IMR-90 (cell line): ENCODE data around the gene ENTREP3. TPM values are rescaled to one million over a fixed set of nuclear protein-coding genes. Genes with fewer than 3 reads are reported as not detected.

Experiments used
- ATAC-seq: fragments of 200-7000 bp; cut with Tn5 transposase; 2 replicates; pipeline ENCODE4 v1.9.1; 2020; ENCODE audit warnings: low read depth, mild to moderate bottlenecking, moderate library complexity
- BruUV-seq: library from RNA; stranded (reverse); fragments of 400-500 nt; replicated peaks from 2 replicates; lab custom pipeline; 2021; lab: Mats Ljungman, UMichigan
- CTCF ChIA-PET: fragments of 300-600 bp; formaldehyde crosslinking; extraction: SDS; loops from one replicate; lab custom pipeline; 2021; ENCODE audit warnings: antibody characterized with exemption; lab: Yijun Ruan, JAX
- POLR2A ChIA-PET: fragments of 300-600 bp; sonication (Branson Sonifier 250); formaldehyde crosslinking; loops from one replicate; lab custom pipeline; 2022; ENCODE audit warnings: antibody characterized with exemption; ENCODE audit not compliant: unreplicated experiment; lab: Charles Lee
- DNase-seq: peaks from one replicate; pipeline ENCODE4 v3.0.0; 2013
- H2AFZ ChIP-seq: replicated peaks from 2 replicates; pipeline ENCODE3; 2013; ENCODE audit warnings: low read length, mild to moderate bottlenecking; ENCODE audit not compliant: poor library complexity
- H2AK5ac ChIP-seq: 2 replicates; pipeline ENCODE4 v1.6.1; 2013; ENCODE audit warnings: low read depth, low read length, inconsistent platforms
- H2AK9ac ChIP-seq: replicated peaks from 2 replicates; pipeline ENCODE3; 2013; ENCODE audit warnings: mild to moderate bottlenecking, low read depth, low read length, moderate library complexity; ENCODE audit not compliant: poor library complexity
- H2BK120ac ChIP-seq: 2 replicates; pipeline ENCODE4 v1.6.1; 2013; ENCODE audit warnings: low read depth, low read length, inconsistent platforms
- H2BK15ac ChIP-seq: 3 replicates; pipeline ENCODE4 v1.6.1; 2013; ENCODE audit warnings: low read depth, low read length, inconsistent platforms
- H2BK20ac ChIP-seq: 2 replicates; pipeline ENCODE4 v1.6.1; 2013; ENCODE audit warnings: low read depth, mild to moderate bottlenecking, inconsistent platforms, low read length, moderate library complexity
- H2BK5ac ChIP-seq: 2 replicates; pipeline ENCODE4 v1.6.1; 2013; ENCODE audit warnings: mild to moderate bottlenecking, low read depth, low read length, inconsistent platforms; ENCODE audit not compliant: poor library complexity, severe bottlenecking
- H3K14ac ChIP-seq: replicated peaks from 2 replicates; pipeline ENCODE4 v1.6.1; 2013; ENCODE audit warnings: low read depth, low read length, inconsistent platforms
- H3K18ac ChIP-seq: 2 replicates; pipeline ENCODE4 v1.6.1; 2013; ENCODE audit warnings: low read depth, low read length, control low read depth
- H3K23ac ChIP-seq: 2 replicates; pipeline ENCODE4 v1.6.1; 2013; ENCODE audit warnings: low read depth, low read length, inconsistent platforms
- H3K27ac ChIP-seq: 2 replicates; pipeline ENCODE4 v1.5.1; 2013; ENCODE audit warnings: mild to moderate bottlenecking, control low read depth, low read length; ENCODE audit not compliant: insufficient read depth
- H3K27me3 ChIP-seq: 2 replicates; pipeline ENCODE4 v1.6.1; 2013; ENCODE audit warnings: low read length; ENCODE audit not compliant: control insufficient read depth, insufficient read depth
- H3K36me3 ChIP-seq: 2 replicates; pipeline ENCODE4 v1.6.1; 2013; ENCODE audit warnings: low read length, mixed read lengths; ENCODE audit not compliant: control insufficient read depth, insufficient read depth
- H3K4ac ChIP-seq: 2 replicates; pipeline ENCODE4 v1.6.1; 2013; ENCODE audit warnings: low read depth, low read length, inconsistent platforms
- H3K4me1 ChIP-seq: 2 replicates; pipeline ENCODE4 v1.6.1; 2013; ENCODE audit warnings: low read length, mixed read lengths; ENCODE audit not compliant: control insufficient read depth, insufficient read depth
- H3K4me2 ChIP-seq: 2 replicates; pipeline ENCODE4 v1.6.1; 2013; ENCODE audit warnings: low read depth, mild to moderate bottlenecking, control low read depth, low read length, moderate library complexity
- H3K4me3 ChIP-seq: 2 replicates; pipeline ENCODE4 v1.5.1; 2013; ENCODE audit warnings: low read depth, mild to moderate bottlenecking, control low read depth, low read length, moderate library complexity; ENCODE audit not compliant: insufficient read depth
- H3K56ac ChIP-seq: 2 replicates; pipeline ENCODE4 v1.6.1; 2013; ENCODE audit warnings: low read length, inconsistent platforms; ENCODE audit not compliant: insufficient read depth; ENCODE audit errors: extremely low read depth
- H3K79me1 ChIP-seq, 2 experiments: 2 replicates each; pipeline ENCODE4 v1.6.1; 2013; ENCODE audit warnings: low read length in 2 of 2, inconsistent platforms in 1 of 2, low read depth in 1 of 2
- H3K9ac ChIP-seq: 2 replicates; pipeline ENCODE4 v1.6.1; 2013; ENCODE audit warnings: low read depth, low read length, control low read depth
- H3K9me1 ChIP-seq: 2 replicates; pipeline ENCODE4 v1.6.1; 2013; ENCODE audit warnings: low read length, inconsistent platforms; ENCODE audit not compliant: insufficient read depth
- H3K9me3 ChIP-seq: 2 replicates; pipeline ENCODE4 v1.6.1; 2013; ENCODE audit warnings: low read length; ENCODE audit not compliant: control insufficient read depth, insufficient read depth
- H4K20me1 ChIP-seq: 2 replicates; pipeline ENCODE4 v1.6.1; 2013; ENCODE audit warnings: low read length, inconsistent platforms; ENCODE audit not compliant: insufficient read depth
- H4K5ac ChIP-seq: 2 replicates; pipeline ENCODE4 v1.6.1; 2013; ENCODE audit warnings: mild to moderate bottlenecking, low read depth, low read length, control low read depth
- H4K8ac ChIP-seq, 2 experiments: 2 replicates each; pipeline ENCODE4 v1.6.1; 2013; ENCODE audit warnings: low read depth in 2 of 2, low read length in 2 of 2, control low read depth in 1 of 2, inconsistent platforms in 1 of 2
- H4K91ac ChIP-seq: 2 replicates; pipeline ENCODE4 v1.6.1; 2013; ENCODE audit warnings: low read depth, low read length, inconsistent platforms; ENCODE audit not compliant: insufficient read depth
- BHLHE40 ChIP-seq: fragments of 150-350 bp; IDR thresholded peaks from 2 replicates; pipeline ENCODE4 v1.6.1; 2016; ENCODE audit warnings: mild to moderate bottlenecking, low read depth, low read length
- MAZ ChIP-seq: IDR thresholded peaks from 2 replicates; pipeline ENCODE4 v1.6.1; 2012; ENCODE audit warnings: low read depth, mild to moderate bottlenecking, low read length, improper control_type of control experiment, moderate library complexity, borderline replicate concordance
- MXI1 ChIP-seq: IDR thresholded peaks from 2 replicates; pipeline ENCODE4 v1.6.1; 2012; ENCODE audit warnings: low read depth, mild to moderate bottlenecking, low read length, moderate library complexity, borderline replicate concordance
- NFE2L2 ChIP-seq: fragments of 150-350 bp; IDR thresholded peaks from 2 replicates; pipeline ENCODE4 v1.6.1; 2016; ENCODE audit warnings: low read depth, mild to moderate bottlenecking, low read length
- RFX5 ChIP-seq: IDR thresholded peaks from 2 replicates; pipeline ENCODE4 v1.8.0; 2012; ENCODE audit warnings: low read depth, mild to moderate bottlenecking, low read length, moderate library complexity
- USF2 ChIP-seq: fragments of 150-350 bp; IDR thresholded peaks from 2 replicates; pipeline ENCODE4 v1.6.1; 2017; ENCODE audit warnings: mild to moderate bottlenecking, antibody characterized with exemption, low read length, low read depth
- WGBS, 2 experiments: methylation state at CpG; one replicate each; pipeline versions ENCODE4 v1.1.5 to v1.1.7; 2013; ENCODE audit warnings: missing lambda C conversion rate in 2 of 2; ENCODE audit not compliant: insufficient read length in 1 of 2; ENCODE audit errors: extremely low coverage in 2 of 2; 5-methylcytosine and 5-hydroxymethylcytosine counted together
- dilution Hi-C: fragments of 300-500 bp; cut with HindIII; formaldehyde crosslinking; loops from one replicate; pipeline ENCODE4 v1.14.3; 2018; ENCODE audit warnings: low sequenced_read_pairs; ENCODE audit not compliant: unreplicated experiment
- in situ Hi-C: fragments of 300-500 bp; cut with MboI; formaldehyde crosslinking; loops from 3 replicates; pipeline ENCODE4 v1.14.3; 2019; ENCODE audit warnings: low sequenced_read_pairs, inconsistent platforms, mixed read lengths
- intact Hi-C: fragments of 100-400 bp; cut with micrococcal nuclease; formaldehyde crosslinking; loops from 2 replicates; pipeline ENCODE4 v1.10.0; 2022
- polyA plus RNA-seq, 3 experiments: library from polyadenylated mRNA; depleted of rRNA; stranded (reverse); fragments of >200 nt; gene quantifications; 2 replicates each; pipeline ENCODE4 v1.2.3, GENCODE V29; 2012; ENCODE audit warnings: low replicate concordance in 1 of 3
- total RNA-seq: library from RNA; depleted of rRNA; stranded (reverse); fragments of >200 nt; gene quantifications from 2 replicates; pipeline ENCODE4 v1.2.3, GENCODE V29; 2012

The ENTREP3 gene
- total and polyA plus RNA-seq, 2 of the 4 experiments (the other 2 are of a cell fraction) = 1.4 to 23.8 TPM

GRCh38 chr1:155266553-155266952 lies 11.3 kb upstream of the ENTREP3 start:
- Histone ChIP-seq H3K18ac (no peak overlapping the region), H3K9me1 (peaks cover 6% of the 10 kb centered on the region), H3K36me3 (peaks cover 58% of the 10 kb centered on the region), H4K91ac (no peak overlapping the region), H3K27ac (no peak overlapping the region), H4K5ac (no peak overlapping the region), H2BK120ac (no peak overlapping the region), H2AK5ac (no peak overlapping the region), H4K8ac (no peak overlapping the region), H3K4me1 (no peaks in the 10 kb centered on the region), H3K4me3 (no peak overlapping the region), H3K56ac (no peak overlapping the region), H3K9ac (no peak overlapping the region), H3K9me3 (no peaks in the 10 kb centered on the region), H3K4ac (no peak overlapping the region), H3K4me2 (no peak overlapping the region), H2BK20ac (no peak overlapping the region), H2AFZ (no peak overlapping the region), H3K23ac (no peak overlapping the region), H2AK9ac (no peak overlapping the region), H3K27me3 (no peaks in the 10 kb centered on the region), H3K79me1 (peaks cover 26 to 48% of the 10 kb centered on the region in 2 experiments), H2BK5ac (no peak overlapping the region), H2BK15ac (no peak overlapping the region), H4K20me1 (peaks cover 3% of the 10 kb centered on the region; the same call in 1 of the 2 replicates), H3K14ac (no peak overlapping the region)
- POLR2A ChIA-PET = no interaction called here
- dilution Hi-C loops (no loop called here), in situ Hi-C loops (no loop called here), intact Hi-C loops (no loop called here)
- BruUV-seq = no TSS peak
- CTCF ChIA-PET = interaction anchor here (0.6 to 1.2 kb wide), 3 partner anchors 16 to 308 kb away, joined by 3 read pairs; no protein-coding TSS in a partner anchor
- DNase-seq (no peak), ATAC-seq (no peak)
- no peak for TF ChIP-seq BHLHE40
- no peak for TF ChIP-seq RFX5
- no peak for TF ChIP-seq USF2
- no peak for TF ChIP-seq MAZ
- no peak for TF ChIP-seq NFE2L2
- TF ChIP-seq MXI1 = no peak
- no CpG with 5 or more reads among the region's 6 CpGs for WGBS, 2 experiments
